ENCODE measurements around the gene SMOC2. TPM values are rescaled to one million over a fixed set of nuclear protein-coding genes. Genes with fewer than 3 reads are reported as not detected.

SMOC2 gene
- total RNA-seq, 1 donor from 2014 or later = 12.6 TPM

- H3K27ac ChIP-seq = no peak overlapping the region
- H3K9me3 ChIP-seq = no peaks in the 10 kb centered on the region
- no peaks in the 10 kb centered on the region for H3K36me3 ChIP-seq
- intact Hi-C loops (cut with DNase I) = no loop called here
- ATAC-seq (no peak), DNase-seq (no peak)
- TF ChIP-seq, protein P1, sequence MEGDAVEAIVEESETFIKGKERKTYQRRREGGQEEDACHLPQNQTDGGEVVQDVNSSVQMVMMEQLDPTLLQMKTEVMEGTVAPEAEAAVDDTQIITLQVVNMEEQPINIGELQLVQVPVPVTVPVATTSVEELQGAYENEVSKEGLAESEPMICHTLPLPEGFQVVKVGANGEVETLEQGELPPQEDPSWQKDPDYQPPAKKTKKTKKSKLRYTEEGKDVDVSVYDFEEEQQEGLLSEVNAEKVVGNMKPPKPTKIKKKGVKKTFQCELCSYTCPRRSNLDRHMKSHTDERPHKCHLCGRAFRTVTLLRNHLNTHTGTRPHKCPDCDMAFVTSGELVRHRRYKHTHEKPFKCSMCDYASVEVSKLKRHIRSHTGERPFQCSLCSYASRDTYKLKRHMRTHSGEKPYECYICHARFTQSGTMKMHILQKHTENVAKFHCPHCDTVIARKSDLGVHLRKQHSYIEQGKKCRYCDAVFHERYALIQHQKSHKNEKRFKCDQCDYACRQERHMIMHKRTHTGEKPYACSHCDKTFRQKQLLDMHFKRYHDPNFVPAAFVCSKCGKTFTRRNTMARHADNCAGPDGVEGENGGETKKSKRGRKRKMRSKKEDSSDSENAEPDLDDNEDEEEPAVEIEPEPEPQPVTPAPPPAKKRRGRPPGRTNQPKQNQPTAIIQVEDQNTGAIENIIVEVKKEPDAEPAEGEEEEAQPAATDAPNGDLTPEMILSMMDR (IDR thresholded peaks at IDR 0.05) = no peak
- no peak overlapping the region for H3K4me3 ChIP-seq
- H3K4me1 ChIP-seq = no peaks in the 10 kb centered on the region
- H3K27me3 ChIP-seq (ENCODE audit: low read depth) = peaks cover 18% of the 10 kb centered on the region
These were observed 12.1 kb upstream of the SMOC2 start for GRCh38 chr6:168428863-168429262.

DNA sequence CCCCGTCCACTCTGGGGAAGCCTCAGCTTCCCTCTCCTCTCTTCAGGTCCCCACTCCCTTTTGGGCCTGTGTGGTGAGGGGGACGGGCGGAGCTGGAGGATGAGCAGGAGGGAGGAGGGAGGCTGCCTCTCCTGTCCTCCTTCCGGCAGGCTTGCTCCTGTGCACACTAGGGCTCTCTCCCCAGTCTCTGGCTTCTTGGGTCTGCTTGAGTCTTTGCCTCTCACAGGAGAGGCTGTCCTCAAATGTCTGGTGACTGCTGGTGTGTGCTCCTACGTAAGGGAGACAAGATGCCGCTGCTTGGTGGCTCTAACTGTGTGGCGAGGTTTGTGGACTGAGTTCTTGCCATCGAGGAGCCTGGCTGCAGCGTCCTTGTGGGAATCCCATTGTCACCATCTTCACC, 8.8 kb upstream of the SMOC2 start:
- H3K36me3 ChIP-seq = no peaks in the 10 kb centered on the region
- no peak for ATAC-seq
- intact Hi-C loops (cut with DNase I) = no loop called here
- H3K27ac ChIP-seq = no peak overlapping the region
- H3K4me3 ChIP-seq = no peak overlapping the region
- no peaks in the 10 kb centered on the region for H3K9me3 ChIP-seq
- TF ChIP-seq, protein P1 (IDR thresholded peaks at IDR 0.05) = no peak
- H3K27me3 ChIP-seq (ENCODE audit: low read depth) = peaks cover 15% of the 10 kb centered on the region
- no peaks in the 10 kb centered on the region for H3K4me1 ChIP-seq
- no peak for DNase-seq

GRCh38 chr6:168433898-168434297, 7.1 kb upstream of the SMOC2 start:
- TF ChIP-seq, protein P1 (IDR thresholded peaks at IDR 0.05) = no peak
- no peak for ATAC-seq
- Histone ChIP-seq H3K36me3 (no peaks in the 10 kb centered on the region), H3K27me3 (ENCODE audit: low read depth) (peaks cover 15% of the 10 kb centered on the region), H3K9me3 (no peaks in the 10 kb centered on the region), H3K27ac (no peak overlapping the region), H3K4me1 (no peaks in the 10 kb centered on the region), H3K4me3 (no peak overlapping the region)
- DNase-seq = no peak
- intact Hi-C loops (cut with DNase I) = no loop called here

DNA sequence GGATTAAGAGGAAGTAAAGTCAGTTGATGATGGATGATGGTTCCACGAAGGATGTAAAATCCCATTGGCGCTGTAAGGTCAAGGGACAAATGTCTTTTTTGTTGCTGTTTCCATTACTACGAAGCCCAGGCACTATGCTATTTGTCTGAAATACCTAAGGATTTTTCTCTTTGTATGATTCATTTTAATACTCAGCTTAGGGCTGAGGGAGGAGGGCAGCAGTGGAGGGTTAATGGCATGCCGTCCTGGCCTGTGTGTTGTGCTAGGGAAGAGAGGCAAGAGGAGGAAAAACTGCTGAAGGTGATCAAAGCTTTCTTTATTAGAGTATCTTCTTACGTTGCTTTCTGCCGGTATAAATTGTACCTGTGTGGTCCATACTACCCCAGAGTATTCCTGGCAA, 6.5 kb upstream of the SMOC2 start:
- ATAC-seq (no peak), DNase-seq (no peak)
- Histone ChIP-seq H3K4me3 (no peak overlapping the region), H3K9me3 (no peaks in the 10 kb centered on the region), H3K27me3 (ENCODE audit: low read depth) (peaks cover 15% of the 10 kb centered on the region), H3K4me1 (no peaks in the 10 kb centered on the region), H3K27ac (no peak overlapping the region), H3K36me3 (no peaks in the 10 kb centered on the region)
- intact Hi-C loops (cut with DNase I) = no loop called here
- TF ChIP-seq, protein P1 (IDR thresholded peaks at IDR 0.05) = no peak

DNA sequence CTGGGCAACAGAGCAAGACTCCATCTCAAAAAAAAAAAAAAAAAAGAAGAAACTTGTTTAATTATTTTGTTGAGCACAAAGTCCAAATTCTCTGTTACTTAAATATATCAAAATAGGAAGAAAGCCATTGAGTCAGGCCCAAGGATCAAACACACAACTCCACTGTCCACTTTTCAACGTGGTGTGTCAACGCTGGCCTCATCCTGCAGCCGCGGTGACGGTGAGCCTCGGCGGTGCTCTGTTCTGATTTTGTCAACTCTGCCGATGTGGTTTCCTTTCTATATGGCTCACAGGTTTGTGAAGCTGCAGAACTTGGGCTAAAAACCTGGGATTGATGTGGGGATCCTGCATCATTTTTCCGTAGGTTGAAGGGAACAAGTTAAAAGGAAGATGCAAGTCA, 3.2 kb upstream of the SMOC2 start:
- no peaks in the 10 kb centered on the region for H3K4me1 ChIP-seq
- ATAC-seq (no peak), DNase-seq (no peak)
- intact Hi-C loops (cut with DNase I) = loop anchor here (5.0 kb wide), 1 partner anchor 110 kb away; no protein-coding TSS in a partner anchor
- peaks cover 33% of the 10 kb centered on the region for H3K27me3 ChIP-seq (ENCODE audit: low read depth)
- H3K4me3 ChIP-seq = no peak overlapping the region
- TF ChIP-seq, protein P1 (IDR thresholded peaks at IDR 0.05) = no peak
- H3K36me3 ChIP-seq = no peaks in the 10 kb centered on the region
- no peaks in the 10 kb centered on the region for H3K9me3 ChIP-seq
- H3K27ac ChIP-seq = no peak overlapping the region

Measured in lower lobe of right lung (tissue), 2 donors.